IgD-negative memory B cell (primary cell): Measurements from ENCODE around the gene CEBPZOS. TPM values are rescaled to one million over a fixed set of nuclear protein-coding genes. Genes with fewer than 3 reads are reported as not detected.
"Not testable (repeated sequence)": the region's sequence is repeated elsewhere in the genome, so short reads cannot be mapped to it uniquely, and the experiment has no call there.

Source experiments
- H3K27ac Mint-ChIP-seq, 3 donors: one replicate each; pipeline ENCODE4 v1.8.0; 2020 to 2022; ENCODE audit warnings: mild to moderate bottlenecking in 3 of 3, mixed read lengths in 3 of 3, moderate library complexity in 1 of 3
- H3K27me3 Mint-ChIP-seq: one replicate; pipeline ENCODE4 v1.8.0; 2021; ENCODE audit warnings: mixed read lengths
- H3K36me3 Mint-ChIP-seq: one replicate; pipeline ENCODE4 v1.8.0; 2020; ENCODE audit warnings: mild to moderate bottlenecking, mixed read lengths
- H3K4me1 Mint-ChIP-seq, 3 donors: one replicate each; pipeline ENCODE4 v1.8.0; 2020 to 2022; ENCODE audit warnings: mixed read lengths in 3 of 3, mild to moderate bottlenecking in 1 of 3
- H3K4me3 Mint-ChIP-seq, 4 donors: one replicate each; pipeline ENCODE4 v1.8.0; 2020 to 2022; ENCODE audit warnings: mild to moderate bottlenecking in 4 of 4, mixed read lengths in 4 of 4, moderate library complexity in 3 of 4
- H3K9me3 Mint-ChIP-seq, 3 donors: one replicate each; pipeline ENCODE4 v1.8.0; 2020 to 2021; ENCODE audit warnings: mixed read lengths in 3 of 3, mild to moderate bottlenecking in 1 of 3
- polyA plus RNA-seq: library from polyadenylated mRNA; unstranded; fragments of 300-500 nt; fragmentation: Illumina TruSeq; gene quantifications from one replicate; pipeline ENCODE4 v1.2.3, GENCODE V29; 2021

The CEBPZOS gene
- polyA plus RNA-seq, 1 donor from 2014 or later = 38.8 TPM

DNA sequence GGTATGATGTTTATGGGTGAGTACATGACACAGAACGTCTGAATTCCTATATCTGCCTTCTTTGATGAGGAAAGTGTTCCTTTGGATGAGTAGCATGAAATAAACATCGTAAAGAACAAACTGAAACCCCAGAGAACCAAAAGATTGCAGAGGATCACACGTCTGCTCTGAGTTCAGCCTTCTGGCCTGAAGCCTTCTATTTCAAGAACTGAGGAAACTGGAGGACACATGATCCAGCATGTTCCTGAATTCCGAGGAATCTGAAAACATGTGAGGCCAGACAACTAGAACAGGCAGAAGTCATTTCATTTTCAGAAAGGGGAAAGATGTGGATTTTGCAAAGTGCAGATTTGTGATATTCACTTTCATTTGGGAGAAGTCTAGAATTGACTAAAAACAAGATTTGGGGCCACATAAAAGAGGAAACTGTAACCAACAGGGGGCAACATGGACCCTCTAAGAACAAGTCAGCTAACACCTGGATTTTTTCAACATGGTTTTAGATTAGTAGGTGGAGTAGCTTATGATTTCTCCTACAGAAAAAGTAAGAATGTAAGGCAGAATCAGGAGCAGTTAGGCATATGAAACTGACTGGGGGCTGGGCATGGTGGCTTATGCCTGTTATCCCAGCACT lies 16.2 kb upstream of the CEBPZOS start:
- Mint-ChIP-seq H3K4me1 (peaks cover 0 to 4% (median 2%) of the 10 kb centered on the region in 3 donors), H3K36me3 (no peaks in the 10 kb centered on the region), H3K4me3 (no peak overlapping the region), H3K27me3 (peaks cover 3% of the 10 kb centered on the region), H3K9me3 (no peaks in the 10 kb centered on the region), H3K27ac (peak overlapping the region in 1 of 3 donors; percentile 29)

DNA sequence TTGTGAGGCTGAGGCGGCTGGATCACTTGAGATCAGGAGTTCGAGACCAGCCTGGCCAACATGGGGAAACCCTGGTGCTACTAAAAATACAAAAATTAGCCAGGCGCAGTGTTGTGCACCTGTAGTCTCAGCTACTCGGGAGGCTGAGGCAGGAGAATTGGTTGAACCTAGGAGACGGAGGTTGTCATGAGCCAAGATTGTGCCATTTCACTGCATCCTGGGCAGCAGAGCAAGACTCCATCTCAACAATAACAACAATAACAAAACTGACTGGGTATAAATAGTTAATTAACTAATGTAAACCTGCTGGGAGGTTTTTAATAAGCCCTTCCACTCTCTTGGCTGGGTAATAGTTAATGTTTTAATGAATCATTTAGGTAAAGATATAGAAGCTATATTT lies 15.7 kb upstream of the CEBPZOS start:
- H3K4me1 Mint-ChIP-seq = peaks cover 0 to 4% (median 2%) of the 10 kb centered on the region in 3 donors
- H3K36me3 Mint-ChIP-seq = no peaks in the 10 kb centered on the region
- peaks cover 3% of the 10 kb centered on the region for H3K27me3 Mint-ChIP-seq
- H3K4me3 Mint-ChIP-seq = no peak overlapping the region
- H3K27ac Mint-ChIP-seq = no peak overlapping the region
- no peaks in the 10 kb centered on the region for H3K9me3 Mint-ChIP-seq

DNA sequence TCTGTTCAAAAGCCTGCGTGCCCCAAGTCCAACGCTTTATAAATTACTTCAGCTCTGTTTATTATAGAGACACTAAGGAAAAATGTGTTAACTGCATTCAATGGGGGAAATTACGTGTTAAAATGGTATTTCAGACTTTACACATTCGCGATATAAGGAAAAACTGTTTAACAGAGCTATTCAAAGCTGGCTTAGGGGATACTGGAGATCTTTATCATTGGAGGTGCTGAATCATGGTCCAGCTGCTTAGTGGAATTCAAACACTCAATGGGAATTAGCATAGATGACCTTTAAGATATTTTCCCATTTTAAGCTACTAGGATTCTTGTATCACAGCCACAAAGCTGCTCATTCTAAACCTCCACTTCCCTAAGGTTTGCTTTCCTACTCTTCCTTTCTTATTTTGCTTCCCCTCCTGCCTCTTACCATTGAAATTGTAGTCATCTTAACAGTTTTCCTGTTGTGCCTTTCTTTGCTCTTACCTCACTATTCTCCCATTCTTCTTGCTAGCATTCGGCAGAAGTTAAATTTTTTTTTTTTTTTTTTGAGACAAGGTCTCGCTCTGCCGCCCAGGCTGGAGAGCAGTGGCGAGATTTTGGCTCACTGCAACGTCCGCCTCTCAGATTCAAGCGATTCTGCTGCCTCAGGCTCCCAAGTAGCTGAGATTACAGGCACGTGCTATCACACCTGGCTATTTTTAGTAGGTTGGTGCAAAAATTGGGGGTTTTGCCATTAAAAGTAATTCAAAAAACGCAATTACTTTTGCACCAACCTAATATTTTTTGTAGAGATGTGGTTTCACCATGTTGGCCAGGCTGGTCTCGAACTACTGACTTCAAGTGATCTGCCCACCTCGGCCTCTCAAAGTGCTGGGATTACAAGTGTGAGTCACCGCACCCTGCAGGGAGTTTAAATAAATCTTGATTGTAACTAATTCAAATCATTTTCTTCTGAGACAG lies 14.3 kb upstream of the CEBPZOS start:
- no peak overlapping the region for H3K27ac Mint-ChIP-seq
- no peak overlapping the region for H3K4me3 Mint-ChIP-seq
- H3K4me1 Mint-ChIP-seq = peaks cover 0 to 4% (median 2%) of the 10 kb centered on the region in 3 donors
- no peaks in the 10 kb centered on the region for H3K36me3 Mint-ChIP-seq
- H3K9me3 Mint-ChIP-seq = no peaks in the 10 kb centered on the region
- peaks cover 5% of the 10 kb centered on the region for H3K27me3 Mint-ChIP-seq

DNA sequence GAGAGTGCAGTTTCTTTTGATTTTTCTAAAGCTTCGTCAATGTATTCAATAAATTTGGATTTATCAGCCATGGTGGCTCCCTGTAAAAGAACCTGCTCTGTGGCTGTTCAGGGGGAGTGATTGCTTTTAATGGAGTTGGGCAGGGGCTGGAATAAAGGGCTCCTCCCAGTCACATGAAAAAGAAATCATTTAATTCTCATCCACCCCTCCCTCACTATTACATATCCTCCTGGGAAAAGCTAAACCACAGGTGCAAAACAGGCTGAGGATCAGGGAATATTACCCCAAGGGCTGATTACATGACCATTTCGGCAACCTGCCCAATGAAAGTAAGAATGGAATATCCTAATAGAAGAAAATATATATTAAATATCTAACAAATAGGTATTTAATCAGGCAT lies 7.7 kb upstream of the CEBPZOS start, which contains the start of gene SULT6B1:
Gene SULT6B1 (minus strand): TSS at position 101 of the 400 bp plus-strand sequence. CDS start 30 bp downstream, at position 71.
- H3K9me3 Mint-ChIP-seq = no peaks in the 10 kb centered on the region
- H3K4me1 Mint-ChIP-seq = peaks cover 0 to 2% (median 0%) of the 10 kb centered on the region in 3 donors
- H3K27me3 Mint-ChIP-seq = peaks cover 2% of the 10 kb centered on the region
- no peaks in the 10 kb centered on the region for H3K36me3 Mint-ChIP-seq
- peak within 1 kb of the TSS in 2 of 3 donors; percentile 18 to 73 for H3K27ac Mint-ChIP-seq
- no peak within 1 kb of the TSS for H3K4me3 Mint-ChIP-seq

DNA sequence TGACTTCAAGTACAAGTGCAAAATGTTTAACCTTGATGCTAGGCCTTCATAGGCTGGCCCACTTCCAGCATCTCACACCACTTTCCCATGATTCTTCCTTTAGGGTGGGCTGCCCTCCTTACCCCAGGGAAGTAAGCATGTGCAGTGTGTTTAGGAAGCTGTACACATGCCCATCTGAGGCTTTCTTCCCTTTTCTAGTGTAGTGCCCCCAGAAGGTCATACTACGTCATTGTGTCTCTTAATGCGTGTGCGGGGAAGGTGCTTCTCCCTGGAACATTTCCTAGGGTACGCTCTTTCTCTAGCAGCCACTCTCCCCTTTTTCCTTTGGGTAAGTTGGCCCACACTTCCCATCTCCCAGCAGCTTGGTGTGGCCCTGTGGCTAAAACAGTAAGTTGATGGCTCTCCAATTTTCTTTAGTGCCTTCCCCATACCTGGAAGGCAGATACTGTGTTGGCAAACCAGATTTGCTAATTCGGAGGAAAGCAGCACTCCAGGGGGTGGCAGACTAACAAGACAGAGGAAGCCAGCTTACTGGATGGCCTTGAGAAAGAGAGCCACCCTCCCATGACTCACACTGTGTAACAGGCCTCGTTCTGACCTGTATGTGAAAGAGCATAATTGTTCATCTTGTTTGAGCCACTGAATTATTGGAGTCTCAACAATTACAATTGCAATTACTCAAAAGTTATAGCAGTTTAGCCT lies 6.7 kb upstream of the CEBPZOS start:
- H3K27me3 Mint-ChIP-seq = peaks cover 2% of the 10 kb centered on the region
- H3K36me3 Mint-ChIP-seq = no peaks in the 10 kb centered on the region
- H3K27ac Mint-ChIP-seq = no peak overlapping the region
- H3K4me3 Mint-ChIP-seq = no peak overlapping the region
- H3K4me1 Mint-ChIP-seq = peaks cover 0 to 2% (median 0%) of the 10 kb centered on the region in 3 donors
- H3K9me3 Mint-ChIP-seq = no peaks in the 10 kb centered on the region

DNA sequence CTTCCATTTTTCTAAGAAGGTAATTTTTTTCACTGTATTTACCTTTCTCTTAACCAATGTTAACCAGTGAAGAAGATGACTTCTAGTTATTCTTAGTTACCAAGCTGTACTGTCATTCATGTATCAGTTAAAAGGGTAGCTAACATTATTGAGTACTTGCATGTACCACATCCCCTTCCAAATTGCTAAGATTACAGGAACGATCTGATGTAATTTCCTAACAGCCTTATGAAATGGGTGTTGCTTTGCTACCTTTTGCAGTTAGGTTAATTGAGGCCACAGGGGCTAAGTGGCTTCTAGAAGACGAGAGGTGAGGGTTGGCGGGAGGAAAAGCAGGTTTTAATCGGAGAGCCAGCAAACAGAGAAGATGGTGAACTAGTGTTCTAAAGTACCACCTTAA lies 6.0 kb upstream of the CEBPZOS start:
- Mint-ChIP-seq H3K27ac (peak overlapping the region in 1 of 3 donors; percentile 29), H3K4me3 (no peak overlapping the region), H3K4me1 (peaks cover 0 to 2% (median 0%) of the 10 kb centered on the region in 3 donors), H3K27me3 (peaks cover 2% of the 10 kb centered on the region), H3K9me3 (no peaks in the 10 kb centered on the region), H3K36me3 (no peaks in the 10 kb centered on the region)

DNA sequence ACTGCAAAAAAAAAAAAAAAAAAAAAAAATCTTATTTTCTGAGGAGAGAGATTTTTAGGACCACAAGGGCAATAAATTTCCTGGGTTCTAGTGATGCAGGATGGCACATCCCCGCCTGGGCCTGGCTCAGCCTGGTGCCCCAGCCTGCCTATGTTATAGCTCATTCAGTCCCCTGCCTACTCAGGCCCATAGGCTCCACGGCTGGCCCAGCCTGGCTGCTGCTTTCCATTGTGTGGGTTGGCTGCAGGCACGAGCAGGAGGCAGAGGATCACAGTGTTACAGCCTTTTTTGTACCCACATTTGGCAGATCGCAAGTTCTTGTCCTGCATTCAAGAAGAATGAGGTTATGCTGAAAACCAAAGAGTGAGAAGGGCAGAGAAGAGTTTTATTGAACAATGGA lies 5.0 kb upstream of the CEBPZOS start:
- Mint-ChIP-seq H3K9me3 (no peaks in the 10 kb centered on the region), H3K36me3 (no peaks in the 10 kb centered on the region), H3K27ac (no peak overlapping the region), H3K4me3 (no peak overlapping the region), H3K4me1 (peaks cover 2 to 3% (median 3%) of the 10 kb centered on the region in 3 donors), H3K27me3 (no peaks in the 10 kb centered on the region)

DNA sequence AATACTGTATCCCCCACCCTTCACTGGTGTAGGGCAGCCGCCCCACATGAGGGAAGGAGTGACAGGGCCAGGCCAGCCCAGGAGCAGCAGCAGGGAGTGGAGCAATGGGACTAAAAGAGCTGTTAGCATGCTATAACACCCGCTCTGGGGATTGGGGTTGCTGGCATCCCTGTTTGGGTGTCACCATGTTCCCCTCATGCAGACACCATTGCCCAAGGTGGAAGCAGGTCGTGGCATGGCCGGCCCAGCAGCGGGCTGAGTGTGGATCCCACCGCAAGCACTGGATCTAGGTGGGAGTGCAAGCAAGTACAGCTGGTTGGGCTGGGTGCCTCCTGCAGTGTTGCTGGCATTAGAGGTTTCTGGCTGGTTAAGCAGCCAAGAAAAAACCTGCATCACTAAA lies 4.5 kb upstream of the CEBPZOS start:
- Mint-ChIP-seq H3K4me1 (peaks cover 5% of the 10 kb centered on the region in 3 donors), H3K9me3 (no peaks in the 10 kb centered on the region), H3K4me3 (no peak overlapping the region), H3K36me3 (no peaks in the 10 kb centered on the region), H3K27me3 (no peaks in the 10 kb centered on the region), H3K27ac (no peak overlapping the region)

DNA sequence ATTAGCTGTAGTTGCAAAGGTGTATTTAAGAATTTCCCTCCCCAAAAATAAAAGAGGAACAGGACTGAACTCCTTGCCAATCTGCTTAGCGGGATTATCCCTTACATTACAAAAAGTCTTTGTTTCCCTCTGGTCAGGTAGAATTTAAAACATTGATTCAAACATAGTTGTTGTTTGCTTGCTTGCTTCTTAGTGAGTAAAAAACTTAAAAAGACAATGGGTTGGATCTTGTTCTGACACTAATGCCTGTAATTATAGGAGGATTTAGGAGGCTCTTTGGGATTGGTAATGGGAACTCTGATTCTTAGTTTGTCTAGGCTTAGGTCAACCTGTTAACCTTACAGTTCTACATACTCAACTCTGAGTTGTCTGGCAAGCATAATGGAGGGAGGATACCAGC lies 3.7 kb upstream of the CEBPZOS start:
- H3K4me3 Mint-ChIP-seq = no peak overlapping the region

DNA sequence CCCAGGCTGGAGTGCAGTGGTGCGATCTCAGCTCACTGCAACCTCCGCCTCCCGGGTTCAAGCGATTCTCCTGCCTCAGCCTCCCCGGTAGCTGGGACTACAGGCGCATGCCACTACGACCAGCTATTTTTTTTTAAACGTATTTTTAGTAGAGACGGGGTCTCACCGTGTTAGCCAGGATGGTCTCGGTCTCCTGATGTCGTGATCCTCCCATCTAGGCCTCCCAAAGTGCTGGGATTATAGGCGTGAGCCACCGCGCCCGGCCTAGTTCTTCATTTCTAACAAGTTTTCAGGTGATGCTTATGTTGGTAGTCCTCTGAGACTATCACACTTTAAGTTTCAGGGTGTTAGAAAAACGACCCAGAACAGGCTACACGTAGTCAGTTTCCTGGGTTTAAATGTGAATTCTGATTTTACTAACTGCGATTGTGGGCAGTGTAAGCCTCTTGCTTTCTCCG lies 405 bp upstream of the CEBPZOS start:
- H3K27ac Mint-ChIP-seq = peak overlapping the region; percentile 81 to 98 (median 97)
- H3K4me3 Mint-ChIP-seq = peak overlapping the region; percentile 87 to 99 (median 98)
- peaks cover 18 to 19% (median 19%) of the 10 kb centered on the region in 3 donors for H3K4me1 Mint-ChIP-seq
- not testable (repeated sequence) for H3K27me3 Mint-ChIP-seq, H3K9me3 Mint-ChIP-seq, H3K36me3 Mint-ChIP-seq

More for the DNA sequence above, 3.7 kb upstream of the CEBPZOS start:
- Mint-ChIP-seq H3K4me1 (peaks cover 8 to 10% (median 8%) of the 10 kb centered on the region in 3 donors), H3K9me3 (no peaks in the 10 kb centered on the region), H3K27me3 (no peaks in the 10 kb centered on the region), H3K27ac (no peak overlapping the region), H3K36me3 (no peaks in the 10 kb centered on the region)

DNA sequence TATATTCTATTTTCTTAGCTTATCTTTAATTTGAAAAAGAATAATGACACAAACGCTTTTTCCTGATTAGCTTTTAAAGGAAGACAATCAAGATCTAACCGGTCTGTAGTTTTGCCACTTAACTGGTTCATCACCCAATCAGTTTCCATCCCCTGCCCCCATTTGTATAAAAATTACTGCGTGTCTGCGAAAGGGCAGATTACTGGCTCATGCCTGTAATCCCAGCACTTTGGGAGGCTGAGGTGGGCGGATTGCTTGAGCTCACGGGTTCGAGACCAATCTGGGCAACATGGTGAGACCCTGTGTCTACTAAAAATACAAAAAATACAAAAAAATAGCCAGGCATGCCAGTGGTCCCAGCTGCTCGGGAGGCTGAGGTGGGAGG lies 2.4 kb downstream of the CEBPZOS start:
- H3K27me3 Mint-ChIP-seq = no peaks in the 10 kb centered on the region
- peak overlapping the region in 2 of 4 donors; percentile 12 to 87 for H3K4me3 Mint-ChIP-seq
- H3K4me1 Mint-ChIP-seq = peaks cover 18 to 23% (median 19%) of the 10 kb centered on the region in 3 donors
- H3K27ac Mint-ChIP-seq = peak overlapping the region in 2 of 3 donors; percentile 39 to 81
- peaks cover 0 to 3% (median 2%) of the 10 kb centered on the region in 3 donors for H3K9me3 Mint-ChIP-seq
- H3K36me3 Mint-ChIP-seq = peaks cover 4% of the 10 kb centered on the region

DNA sequence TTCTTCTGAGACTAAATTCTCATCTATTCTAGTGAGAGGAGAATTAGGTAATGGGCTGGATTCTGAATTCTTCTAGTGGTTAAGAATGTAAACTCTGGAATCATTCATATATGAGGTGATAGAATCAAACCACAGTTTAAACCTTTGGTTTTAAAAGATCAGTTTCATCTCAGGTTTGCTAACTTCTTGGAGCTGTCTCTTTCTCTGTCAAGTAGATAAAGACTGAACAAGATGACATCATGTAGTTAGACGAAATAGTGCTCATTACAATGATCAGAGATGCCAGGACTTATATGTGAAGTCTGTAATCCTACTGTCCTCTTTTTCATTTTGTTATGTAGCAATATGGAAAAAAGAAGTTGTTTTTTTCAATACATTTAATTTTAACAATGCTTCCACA lies 4.9 kb downstream of the CEBPZOS start:
- H3K36me3 Mint-ChIP-seq = peaks cover 16% of the 10 kb centered on the region
- H3K27me3 Mint-ChIP-seq = no peaks in the 10 kb centered on the region
- peak overlapping the region in 2 of 3 donors; percentile 16 to 35 for H3K27ac Mint-ChIP-seq
- peaks cover 16 to 25% (median 16%) of the 10 kb centered on the region in 3 donors for H3K4me1 Mint-ChIP-seq
- H3K4me3 Mint-ChIP-seq = no peak overlapping the region
- H3K9me3 Mint-ChIP-seq = peaks cover 4 to 5% (median 4%) of the 10 kb centered on the region in 3 donors

DNA sequence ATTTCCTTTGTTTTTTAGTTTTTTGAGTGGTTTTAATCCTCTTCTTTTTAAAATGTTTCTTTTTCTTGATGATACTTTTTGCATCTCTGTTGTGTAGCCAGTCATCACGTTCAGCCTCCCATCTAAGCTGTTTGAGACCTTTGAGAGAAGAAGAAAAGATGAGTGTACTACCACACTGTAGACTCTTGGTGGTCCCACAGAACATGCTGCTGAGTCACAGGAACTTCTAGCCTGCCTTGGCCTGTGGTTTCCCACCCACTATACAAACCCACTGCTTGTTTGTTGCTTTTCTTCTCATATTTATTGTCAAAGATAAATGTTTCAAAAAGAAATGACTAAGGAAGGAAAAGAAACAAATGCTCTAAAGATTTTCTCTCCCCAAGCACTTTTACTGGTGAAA lies 5.5 kb downstream of the CEBPZOS start:
- no peak overlapping the region for H3K4me3 Mint-ChIP-seq
- peaks cover 13 to 23% (median 14%) of the 10 kb centered on the region in 3 donors for H3K4me1 Mint-ChIP-seq
- H3K27me3 Mint-ChIP-seq = no peaks in the 10 kb centered on the region
- H3K27ac Mint-ChIP-seq = no peak overlapping the region
- H3K36me3 Mint-ChIP-seq = peaks cover 19% of the 10 kb centered on the region
- H3K9me3 Mint-ChIP-seq = peaks cover 4 to 5% (median 4%) of the 10 kb centered on the region in 3 donors

DNA sequence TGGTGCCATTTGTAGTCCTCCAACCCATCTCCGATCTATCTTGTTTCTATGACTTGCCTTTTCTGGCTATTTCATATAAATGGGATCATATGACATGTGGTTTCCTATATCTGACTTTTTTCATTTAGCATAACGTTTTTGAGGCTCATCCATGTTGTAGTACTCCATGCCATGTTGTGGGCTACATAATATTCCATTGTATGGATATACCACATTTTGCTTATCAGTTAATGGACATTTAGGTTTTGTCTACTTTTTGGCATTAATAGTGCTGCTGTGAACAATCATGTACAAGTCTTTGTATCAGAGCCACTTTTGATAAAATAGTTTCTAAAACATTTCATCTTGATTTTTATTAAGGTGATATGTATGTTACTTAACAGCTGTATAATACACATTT lies 7.4 kb downstream of the CEBPZOS start:
- peaks cover 7 to 14% (median 8%) of the 10 kb centered on the region in 3 donors for H3K9me3 Mint-ChIP-seq
- H3K4me1 Mint-ChIP-seq = peaks cover 8 to 24% (median 10%) of the 10 kb centered on the region in 3 donors
- H3K4me3 Mint-ChIP-seq = no peak overlapping the region
- peak overlapping the region in 1 of 3 donors; percentile 51 for H3K27ac Mint-ChIP-seq
- H3K36me3 Mint-ChIP-seq = peaks cover 37% of the 10 kb centered on the region
- H3K27me3 Mint-ChIP-seq = no peaks in the 10 kb centered on the region
